Activated naive CD4-positive, alpha-beta T cell treated with anti-CD3 and anti-CD28 coated beads for 36 hours (primary cell): Measurements from ENCODE around the gene CNTLN. TPM values are rescaled to one million over a fixed set of nuclear protein-coding genes. Genes with fewer than 3 reads are reported as not detected.

Experiments
- CTCF ChIA-PET: fragments of 350-600 bp; sonication (Branson Sonifier 250); formaldehyde crosslinking; loops from one replicate; lab custom pipeline; 2021; ENCODE audit warnings: antibody characterized with exemption; lab: Charles Lee
- DNase-seq: peaks from one replicate; pipeline ENCODE4 v3.0.0-alpha.2; 2020
- H3K27ac Mint-ChIP-seq: one replicate; pipeline ENCODE4 v1.8.0; 2021; ENCODE audit warnings: mild to moderate bottlenecking, mixed read lengths
- H3K27me3 Mint-ChIP-seq: one replicate; pipeline ENCODE4 v1.8.0; 2021; ENCODE audit warnings: low read depth, mixed read lengths
- H3K36me3 Mint-ChIP-seq: one replicate; pipeline ENCODE4 v1.8.0; 2021; ENCODE audit warnings: low read depth, mixed read lengths
- H3K4me1 Mint-ChIP-seq: one replicate; pipeline ENCODE4 v1.8.0; 2021; ENCODE audit warnings: low read depth, mixed read lengths
- H3K4me3 Mint-ChIP-seq: one replicate; pipeline ENCODE4 v1.8.0; 2021; ENCODE audit warnings: mild to moderate bottlenecking, moderate library complexity, mixed read lengths
- H3K9me3 Mint-ChIP-seq: one replicate; pipeline ENCODE4 v1.8.0; 2021; ENCODE audit warnings: mixed read lengths
- intact Hi-C: fragments of 100-400 bp; cut with micrococcal nuclease; formaldehyde crosslinking; loops from one replicate; pipeline ENCODE4 v1.15.1; 2023
- total RNA-seq, 2 experiments: library from RNA; stranded (reverse); gene quantifications; one replicate each; pipeline ENCODE4 v1.2.3, GENCODE V29; 2021

CNTLN gene
- total RNA-seq, 2 experiments from 2014 or later = 0.10 to 0.25 TPM

- intact Hi-C loops = no loop called here
- Mint-ChIP-seq H3K36me3 (no peaks in the 10 kb centered on the region), H3K27ac (no peak overlapping the region), H3K9me3 (no peaks in the 10 kb centered on the region), H3K27me3 (no peaks in the 10 kb centered on the region), H3K4me1 (no peaks in the 10 kb centered on the region), H3K4me3 (no peak overlapping the region)
- CTCF ChIA-PET = no interaction called here
- no peak for DNase-seq
These were observed 400.3 kb downstream of the CNTLN start for GRCh38 chr9:17535176-17535575.

- intact Hi-C loops = no loop called here
- CTCF ChIA-PET = no interaction called here
- H3K27ac Mint-ChIP-seq = no peak overlapping the region
These were observed 401.2 kb downstream of the CNTLN start for GRCh38 chr9:17536027-17536426.

GRCh38 chr9:17551023-17551422 lies 416.2 kb downstream of the CNTLN start:
- peaks cover 11% of the 10 kb centered on the region for H3K9me3 Mint-ChIP-seq
- CTCF ChIA-PET = no interaction called here
- intact Hi-C loops = no loop called here
- no peak overlapping the region for H3K27ac Mint-ChIP-seq
- H3K4me3 Mint-ChIP-seq = no peak overlapping the region
- H3K4me1 Mint-ChIP-seq = no peaks in the 10 kb centered on the region
- H3K27me3 Mint-ChIP-seq = no peaks in the 10 kb centered on the region
- no peak for DNase-seq
- no peaks in the 10 kb centered on the region for H3K36me3 Mint-ChIP-seq

More at GRCh38 chr9:17536027-17536426, 401.2 kb downstream of the CNTLN start:
- H3K4me1 Mint-ChIP-seq = no peaks in the 10 kb centered on the region
- no peaks in the 10 kb centered on the region for H3K27me3 Mint-ChIP-seq
- no peak overlapping the region for H3K4me3 Mint-ChIP-seq
- H3K36me3 Mint-ChIP-seq = no peaks in the 10 kb centered on the region
- no peak for DNase-seq
- H3K9me3 Mint-ChIP-seq = no peaks in the 10 kb centered on the region
